Putamen (tissue), 1 donor: ENCODE measurements around the gene ALPG.
A peak's percentile ranks its signal among the peaks of the same experiment; 100 is the strongest.
"Not testable (repeated sequence)": the region's sequence is repeated elsewhere in the genome, so short reads cannot be mapped to it uniquely, and the experiment has no call there.

ENCODE experiments used
- DNase-seq: peaks from one replicate; pipeline ENCODE4 v3.0.0-alpha.2; 2016; ENCODE audit warnings: low spot score

Gene ALPG

GRCh38 chr2:232406556-232407310 lies at the start of gene ALPG:
Gene ALPG (plus strand): TSS chr2:232406844. CDS start chr2:232406895, 51 bp downstream.
- no peak for DNase-seq

- DNase-seq: no peak
These were observed 45.0 kb upstream of the ALPG start for GRCh38 chr2:232361646-232362045.

- DNase-seq: no peak
These were observed 44.3 kb upstream of the ALPG start for GRCh38 chr2:232362174-232362900.

DNA sequence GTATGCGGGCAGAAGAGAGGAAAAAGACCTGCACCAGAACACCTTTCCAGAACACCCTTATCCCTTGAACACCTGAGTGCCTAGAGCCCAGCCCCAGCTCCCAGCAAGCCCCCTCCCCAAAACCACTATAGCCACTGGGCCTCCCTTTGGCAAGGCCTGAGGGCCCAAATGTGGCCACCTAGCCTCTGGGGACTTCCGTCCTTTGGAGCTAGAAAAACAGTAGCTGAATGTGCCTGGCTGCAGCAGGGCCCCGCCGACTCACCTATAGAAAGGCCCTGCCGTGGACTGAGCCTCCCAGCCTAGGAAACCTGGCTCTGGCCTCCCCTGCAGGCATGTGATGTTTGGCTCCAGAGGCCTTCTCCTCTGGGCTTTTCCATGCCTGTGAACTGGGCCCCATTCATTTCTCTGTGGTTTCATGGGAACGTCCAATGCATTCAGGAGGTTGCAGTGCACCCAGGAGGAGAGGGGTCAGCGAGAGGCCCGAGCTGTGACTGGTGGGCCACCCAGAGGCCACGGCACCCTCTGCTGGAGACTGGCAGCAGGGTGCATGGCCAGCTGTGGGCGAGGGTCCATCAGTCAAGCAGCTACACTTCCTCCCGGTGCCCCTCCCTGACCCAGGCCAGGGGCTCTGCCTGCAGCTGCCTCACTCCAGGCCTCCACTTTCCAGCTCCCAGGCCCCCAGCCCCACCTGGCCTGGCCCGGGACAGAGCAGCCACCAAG lies 43.4 kb upstream of the ALPG start:
- DNase-seq: not testable (repeated sequence)

DNA sequence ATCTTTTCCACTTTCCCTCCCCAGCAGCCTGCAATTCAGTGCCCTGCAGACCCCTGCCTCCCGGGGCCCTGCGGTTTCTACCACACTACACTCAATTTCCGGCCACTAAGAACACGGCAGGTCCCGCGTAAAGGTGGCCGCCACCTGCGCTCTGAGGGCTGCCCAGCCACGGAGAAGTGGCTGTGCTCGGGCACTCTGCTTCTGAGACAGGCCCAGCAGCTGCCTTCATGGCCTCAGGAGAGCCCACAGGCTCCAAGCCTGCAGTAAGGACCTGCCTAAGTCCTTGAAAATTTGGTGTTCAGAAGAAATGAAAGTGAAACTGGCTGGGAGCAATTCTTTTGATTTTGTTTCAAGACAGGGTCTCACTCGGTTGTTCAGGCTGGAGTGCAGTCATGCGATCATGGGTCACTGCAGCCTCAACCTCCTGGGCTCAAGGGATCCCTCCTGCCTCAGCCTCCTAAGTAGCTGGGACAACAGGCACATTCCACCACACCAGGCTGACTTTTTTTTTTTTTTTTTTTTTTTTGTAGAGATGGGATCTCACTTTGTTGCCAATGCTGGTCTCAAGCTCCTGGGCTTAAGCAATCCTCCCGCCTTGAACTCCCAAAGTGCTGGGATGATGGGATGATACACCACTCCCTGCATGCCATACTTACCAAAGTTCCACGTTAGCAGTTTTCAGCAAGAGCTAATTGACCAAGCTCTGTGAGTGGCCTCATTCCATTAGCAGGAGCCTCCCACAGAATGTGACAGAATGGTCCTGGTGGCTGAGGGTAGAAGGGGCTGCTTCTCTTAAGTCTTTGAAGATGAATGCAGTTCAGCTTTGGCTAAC lies 42.6 kb upstream of the ALPG start:
- no peak for DNase-seq

- not testable (repeated sequence) for DNase-seq
These were observed 41.6 kb upstream of the ALPG start for GRCh38 chr2:232364806-232365594.

GRCh38 chr2:232365621-232366321 lies 40.9 kb upstream of the ALPG start:
- no peak for DNase-seq

- DNase-seq: not testable (repeated sequence)
These were observed 40.2 kb upstream of the ALPG start for GRCh38 chr2:232366461-232366860.

GRCh38 chr2:232367016-232367415 lies 39.6 kb upstream of the ALPG start:
- DNase-seq: no peak

- DNase-seq: no peak
These were observed 38.9 kb upstream of the ALPG start for GRCh38 chr2:232367591-232368233.

- no peak for DNase-seq
These were observed 38.3 kb upstream of the ALPG start for GRCh38 chr2:232368311-232368731.

DNA sequence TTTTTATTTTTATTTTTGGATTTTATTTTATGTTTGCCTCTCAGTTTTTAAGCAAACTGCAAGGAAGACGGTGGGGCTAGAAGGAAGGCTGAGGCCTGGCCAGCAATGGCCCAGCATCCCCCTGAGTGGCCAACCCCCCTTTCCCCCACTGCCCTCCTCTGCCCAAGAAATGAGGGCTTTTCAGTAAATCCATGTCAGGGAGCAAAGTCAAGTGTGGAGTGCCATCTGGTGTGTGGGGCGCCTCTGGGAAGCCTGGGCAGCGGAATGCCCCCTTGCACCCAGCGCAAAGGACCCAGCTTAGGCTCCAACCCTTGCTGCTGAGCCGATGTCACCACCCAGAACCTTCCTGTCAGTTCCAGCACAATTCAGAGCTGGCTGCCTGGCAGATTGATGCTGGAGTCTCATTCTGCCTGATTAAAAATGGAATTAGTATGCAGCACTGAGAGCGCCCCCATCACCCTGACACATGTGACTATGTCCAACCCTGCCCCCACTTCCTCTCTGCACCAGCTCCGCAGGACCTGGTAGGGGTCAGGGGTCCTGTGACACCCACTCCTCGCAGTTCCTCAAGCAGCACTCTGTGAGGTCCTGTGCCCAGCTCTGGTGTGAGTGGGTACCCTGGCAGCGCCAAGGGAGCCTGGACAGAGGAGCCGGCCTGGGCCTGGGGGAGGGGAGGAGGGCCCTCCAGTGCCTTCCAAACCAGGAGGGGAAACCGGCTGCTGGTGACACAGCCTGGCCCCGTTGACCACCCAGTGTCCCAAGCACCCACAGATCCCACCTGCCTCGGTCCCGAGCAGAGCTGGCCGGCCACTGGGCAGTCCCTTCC lies 37.3 kb upstream of the ALPG start:
- DNase-seq: peak; percentile 5

DNA sequence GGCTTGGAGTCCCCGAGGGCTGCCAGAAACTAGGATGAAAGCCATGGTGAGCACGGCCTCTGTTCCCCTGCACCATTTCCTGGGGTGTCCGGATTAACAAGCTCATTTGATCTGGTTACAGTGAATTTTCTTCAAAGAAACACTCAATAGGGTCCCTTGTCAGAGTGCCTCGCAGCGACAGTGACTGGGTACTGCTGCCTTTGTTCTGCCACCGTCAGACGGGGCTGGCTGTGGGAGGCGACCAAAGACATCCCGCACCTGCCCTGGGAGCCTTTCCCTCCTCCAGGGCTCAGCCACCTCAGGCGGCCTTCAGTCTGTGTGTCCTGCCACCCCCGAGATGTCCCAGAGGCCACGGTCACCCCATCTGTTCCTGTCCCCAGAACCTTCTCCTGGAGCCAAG lies 36.6 kb upstream of the ALPG start:
- not testable (repeated sequence) for DNase-seq

DNA sequence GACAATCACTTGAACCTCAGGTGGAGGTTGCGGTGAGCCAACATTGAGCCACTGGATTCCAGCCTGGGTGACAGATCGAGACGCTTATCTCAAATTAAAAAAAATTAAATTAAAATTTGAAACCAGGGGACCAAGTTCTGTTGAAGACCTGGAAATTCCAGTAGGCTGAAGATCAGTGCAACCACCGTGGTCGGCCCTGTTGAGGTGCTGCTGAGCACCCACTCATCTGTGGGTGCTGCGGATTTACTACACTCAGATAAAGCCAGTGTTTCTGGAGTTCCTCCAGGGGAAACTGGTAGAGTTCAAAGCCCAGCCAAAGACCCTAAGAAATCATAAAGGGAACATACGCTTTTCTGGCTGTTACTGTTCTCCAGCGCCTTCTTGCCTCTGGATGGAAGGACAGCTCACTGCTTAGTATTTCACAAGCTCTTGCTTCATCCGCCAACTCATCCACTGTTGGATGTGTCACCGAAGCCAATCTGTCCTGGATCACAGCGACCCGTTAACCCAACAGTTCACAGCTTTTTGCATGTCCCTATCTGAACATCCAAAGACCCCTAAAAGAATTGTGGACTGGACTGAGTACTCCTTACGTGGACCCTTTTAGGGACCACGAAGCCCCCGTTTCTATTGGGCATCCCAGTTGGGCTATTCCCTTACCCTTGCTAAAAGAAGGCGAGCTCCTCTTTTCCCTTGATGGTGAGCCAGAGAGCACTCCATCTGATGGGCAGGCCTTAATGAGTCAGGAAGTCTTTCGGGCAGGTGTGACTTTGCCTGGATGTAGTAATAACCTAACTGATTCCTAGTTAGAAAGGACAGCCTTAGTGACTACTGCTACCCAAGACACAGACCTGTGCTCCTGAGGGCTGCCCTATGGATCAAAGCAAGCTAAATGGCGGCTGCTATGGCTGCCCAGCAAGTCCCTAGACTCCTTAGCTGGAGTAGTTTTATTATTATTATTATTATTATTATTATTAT lies 34.1 kb upstream of the ALPG start:
- no peak for DNase-seq

DNA sequence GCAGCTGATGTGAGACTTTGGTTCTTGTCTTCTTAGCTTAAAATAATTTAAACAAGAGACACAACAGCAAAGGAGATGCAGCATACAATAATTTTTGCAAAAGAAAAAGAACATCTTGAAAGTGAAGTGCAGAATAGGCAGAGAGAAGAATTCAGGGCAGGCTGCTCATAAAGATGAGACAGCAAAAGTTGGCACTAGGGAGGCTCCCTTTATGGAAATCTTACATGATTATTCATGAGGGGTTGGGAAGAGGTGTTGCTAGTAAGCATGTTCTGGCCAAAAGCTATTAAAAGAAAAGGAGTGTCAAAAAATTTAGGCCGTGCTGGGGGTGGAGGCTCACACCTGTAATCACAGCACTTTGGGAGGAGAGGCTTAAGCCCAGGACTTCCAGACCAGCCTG lies 32.3 kb upstream of the ALPG start:
- DNase-seq: peak; percentile 12

- DNase-seq: no peak
These were observed 31.5 kb upstream of the ALPG start for GRCh38 chr2:232375164-232375563.

- DNase-seq: no peak
These were observed 30.4 kb upstream of the ALPG start for GRCh38 chr2:232376260-232376659.

- DNase-seq: no peak
These were observed 29.9 kb upstream of the ALPG start for GRCh38 chr2:232376713-232377112.
